ENCODE measurements around the gene ALOX5. TPM values are rescaled to one million over a fixed set of nuclear protein-coding genes. Genes with fewer than 3 reads are reported as not detected.

ALOX5 gene
- total and polyA plus RNA-seq, 10 of the 15 experiments (the other 5 are each of a cell fraction or from before 2014, with no cell fraction given), result 0.43 to 102 (median 34.2) TPM

DNA sequence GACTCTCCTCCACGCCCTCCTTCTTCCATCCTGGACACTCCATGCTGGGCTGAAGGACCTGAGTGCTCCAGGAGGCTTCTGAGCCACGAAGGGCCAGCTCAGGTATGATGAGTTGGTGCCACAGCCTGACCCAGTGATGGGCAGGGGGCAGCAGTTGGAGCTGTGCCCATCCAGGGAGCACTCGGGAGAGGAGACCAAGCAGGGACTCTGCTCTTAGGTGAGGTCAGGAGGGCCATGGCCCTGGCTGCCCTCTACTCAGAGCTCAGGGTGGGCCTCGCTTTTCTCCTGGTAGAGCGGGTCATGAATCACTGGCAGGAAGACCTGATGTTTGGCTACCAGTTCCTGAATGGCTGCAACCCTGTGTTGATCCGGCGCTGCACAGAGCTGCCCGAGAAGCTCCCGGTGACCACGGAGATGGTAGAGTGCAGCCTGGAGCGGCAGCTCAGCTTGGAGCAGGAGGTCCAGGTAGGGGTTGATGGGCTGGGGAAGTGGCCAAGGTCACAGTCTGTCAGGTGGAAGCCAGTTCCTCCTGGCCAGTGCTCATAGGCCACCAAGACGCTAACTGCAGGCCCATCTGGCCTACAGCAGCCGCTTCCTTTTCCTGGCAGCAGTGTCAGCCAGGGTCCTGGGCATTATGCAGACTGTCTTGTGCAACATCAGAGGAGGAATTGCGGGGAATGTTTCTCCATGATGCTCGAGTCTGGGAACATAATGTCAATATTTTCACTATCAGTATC, 50.8 kb downstream of the ALOX5 start:
- H3K36me3 ChIP-seq (ENCODE audit: control insufficient read depth in 2 of 2, insufficient read depth in 2 of 2, low read length in 1 of 2), result peaks cover 0 to 11% of the 10 kb centered on the region in 2 experiments; a peak in 2 of 4 replicates
- H3K9me3 ChIP-seq (replicated peaks; ENCODE audit: control insufficient read depth, insufficient read depth, low read length), result no peaks in the 10 kb centered on the region
- 75% methylated on average over 15 of the region's 15 CpGs for WGBS (ENCODE audit: insufficient coverage, insufficient replicate concordance, low lambda C conversion rate, missing lambda C conversion rate)
- ATAC-seq, result no peak
- H2AFZ ChIP-seq (ENCODE audit: control insufficient read depth, low read depth, low read length), result no peak overlapping the region
- H3K27me3 ChIP-seq (replicated peaks in 1 of 2; ENCODE audit: control insufficient read depth in 2 of 2, insufficient read depth in 2 of 2, low read length in 1 of 2), result no peaks in the 10 kb centered on the region
- H3K4me2 ChIP-seq (ENCODE audit: control insufficient read depth, insufficient read depth), result no peak overlapping the region
- H3K27ac ChIP-seq (ENCODE audit: control insufficient read depth, insufficient read depth), result no peak overlapping the region
- no peak for FAIRE-seq
- in situ Hi-C loops (cut with MboI) (no loop called here), intact Hi-C loops (cut with micrococcal nuclease; ENCODE audit: unreplicated experiment) (no loop called here)
- no peak overlapping the region for H3K9ac ChIP-seq (ENCODE audit: control insufficient read depth, insufficient read depth, low read length)
- H3K79me2 ChIP-seq (ENCODE audit: control insufficient read depth, insufficient read depth, low read length), result peaks cover 2% of the 10 kb centered on the region
- ChIA-PET SMC1A (ENCODE audit: uncharacterized antibody, unreplicated experiment) (interaction anchor here (1.5 to 6.2 kb wide), 2 partner anchors 36 kb away, joined by 5 to 56 read pairs; no protein-coding TSS in a partner anchor), POLR2A (interaction anchor here (1.0 kb wide), 1 partner anchor 8 kb away, joined by 3 read pairs; no protein-coding TSS in a partner anchor), RAD21 (ENCODE audit: unreplicated experiment) (no interaction called here), CTCF (interaction anchor here (1.2 to 1.5 kb wide), 2 partner anchors 9 to 29 kb away, joined by 3 read pairs; no protein-coding TSS in a partner anchor)
- peaks cover 24% of the 10 kb centered on the region for H3K4me1 ChIP-seq (ENCODE audit: control insufficient read depth, insufficient read depth, low read length)
- no peak for DNase-seq (ENCODE audit: low read depth, low spot score)
- no peaks in the 10 kb centered on the region for H4K20me1 ChIP-seq (ENCODE audit: control insufficient read depth, insufficient read depth)
- no TSS peak for BruUV-seq (replicated peaks)
- H3K4me3 ChIP-seq, result no peak overlapping the region
- TF ChIP-seq NFIC (IDR thresholded peaks at IDR 0.05; ENCODE audit: low read depth, low read length) (no peak), CHD1 (IDR thresholded peaks at IDR 0.05; ENCODE audit: low read depth, low read length) (no peak), ZNF217 (IDR thresholded peaks at IDR 0.05) (no peak), POLR2A (IDR thresholded peaks at IDR 0.05; ENCODE audit: low read depth, low read length) (no peak), KLF5 (IDR thresholded peaks at IDR 0.05; ENCODE audit: partially characterized antibody) (no peak), BMI1 (IDR thresholded peaks at IDR 0.05; ENCODE audit: borderline replicate concordance) (no peak), HDGF (IDR thresholded peaks at IDR 0.05) (no peak), MEF2B (IDR thresholded peaks at IDR 0.05; ENCODE audit: partially characterized antibody, poor library complexity, severe bottlenecking) (no peak), PAX5 (IDR thresholded peaks at IDR 0.05; ENCODE audit: borderline replicate concordance, low read depth, low read length) (no peak), SMAD5 (IDR thresholded peaks at IDR 0.05; ENCODE audit: low read depth) (no peak), EZH2 (IDR thresholded peaks at IDR 0.05; ENCODE audit: borderline replicate concordance, control insufficient read depth, low read depth, low read length) (no peak), ETV6 (conservative IDR thresholded peaks at IDR 0.05 in 1 of 2, IDR thresholded peaks at IDR 0.05 in 1 of 2; ENCODE audit: borderline replicate concordance in 1 of 2, low read depth in 1 of 2) (no peak), FOS (IDR thresholded peaks at IDR 0.05; ENCODE audit: borderline replicate concordance, extremely low read depth, insufficient read length) (no peak), ESRRA (IDR thresholded peaks at IDR 0.05; ENCODE audit: low read length) (no peak)
- TF ChIP-seq, protein P1, sequence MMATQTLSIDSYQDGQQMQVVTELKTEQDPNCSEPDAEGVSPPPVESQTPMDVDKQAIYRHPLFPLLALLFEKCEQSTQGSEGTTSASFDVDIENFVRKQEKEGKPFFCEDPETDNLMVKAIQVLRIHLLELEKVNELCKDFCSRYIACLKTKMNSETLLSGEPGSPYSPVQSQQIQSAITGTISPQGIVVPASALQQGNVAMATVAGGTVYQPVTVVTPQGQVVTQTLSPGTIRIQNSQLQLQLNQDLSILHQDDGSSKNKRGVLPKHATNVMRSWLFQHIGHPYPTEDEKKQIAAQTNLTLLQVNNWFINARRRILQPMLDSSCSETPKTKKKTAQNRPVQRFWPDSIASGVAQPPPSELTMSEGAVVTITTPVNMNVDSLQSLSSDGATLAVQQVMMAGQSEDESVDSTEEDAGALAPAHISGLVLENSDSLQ (IDR thresholded peaks at IDR 0.05), result no peak
- TF ChIP-seq, protein P2, sequence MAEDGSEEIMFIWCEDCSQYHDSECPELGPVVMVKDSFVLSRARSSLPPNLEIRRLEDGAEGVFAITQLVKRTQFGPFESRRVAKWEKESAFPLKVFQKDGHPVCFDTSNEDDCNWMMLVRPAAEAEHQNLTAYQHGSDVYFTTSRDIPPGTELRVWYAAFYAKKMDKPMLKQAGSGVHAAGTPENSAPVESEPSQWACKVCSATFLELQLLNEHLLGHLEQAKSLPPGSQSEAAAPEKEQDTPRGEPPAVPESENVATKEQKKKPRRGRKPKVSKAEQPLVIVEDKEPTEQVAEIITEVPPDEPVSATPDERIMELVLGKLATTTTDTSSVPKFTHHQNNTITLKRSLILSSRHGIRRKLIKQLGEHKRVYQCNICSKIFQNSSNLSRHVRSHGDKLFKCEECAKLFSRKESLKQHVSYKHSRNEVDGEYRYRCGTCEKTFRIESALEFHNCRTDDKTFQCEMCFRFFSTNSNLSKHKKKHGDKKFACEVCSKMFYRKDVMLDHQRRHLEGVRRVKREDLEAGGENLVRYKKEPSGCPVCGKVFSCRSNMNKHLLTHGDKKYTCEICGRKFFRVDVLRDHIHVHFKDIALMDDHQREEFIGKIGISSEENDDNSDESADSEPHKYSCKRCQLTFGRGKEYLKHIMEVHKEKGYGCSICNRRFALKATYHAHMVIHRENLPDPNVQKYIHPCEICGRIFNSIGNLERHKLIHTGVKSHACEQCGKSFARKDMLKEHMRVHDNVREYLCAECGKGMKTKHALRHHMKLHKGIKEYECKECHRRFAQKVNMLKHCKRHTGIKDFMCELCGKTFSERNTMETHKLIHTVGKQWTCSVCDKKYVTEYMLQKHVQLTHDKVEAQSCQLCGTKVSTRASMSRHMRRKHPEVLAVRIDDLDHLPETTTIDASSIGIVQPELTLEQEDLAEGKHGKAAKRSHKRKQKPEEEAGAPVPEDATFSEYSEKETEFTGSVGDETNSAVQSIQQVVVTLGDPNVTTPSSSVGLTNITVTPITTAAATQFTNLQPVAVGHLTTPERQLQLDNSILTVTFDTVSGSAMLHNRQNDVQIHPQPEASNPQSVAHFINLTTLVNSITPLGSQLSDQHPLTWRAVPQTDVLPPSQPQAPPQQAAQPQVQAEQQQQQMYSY (CRISPR knock-in tag; IDR thresholded peaks at IDR 0.05), result no peak
- TF ChIP-seq, protein P3, sequence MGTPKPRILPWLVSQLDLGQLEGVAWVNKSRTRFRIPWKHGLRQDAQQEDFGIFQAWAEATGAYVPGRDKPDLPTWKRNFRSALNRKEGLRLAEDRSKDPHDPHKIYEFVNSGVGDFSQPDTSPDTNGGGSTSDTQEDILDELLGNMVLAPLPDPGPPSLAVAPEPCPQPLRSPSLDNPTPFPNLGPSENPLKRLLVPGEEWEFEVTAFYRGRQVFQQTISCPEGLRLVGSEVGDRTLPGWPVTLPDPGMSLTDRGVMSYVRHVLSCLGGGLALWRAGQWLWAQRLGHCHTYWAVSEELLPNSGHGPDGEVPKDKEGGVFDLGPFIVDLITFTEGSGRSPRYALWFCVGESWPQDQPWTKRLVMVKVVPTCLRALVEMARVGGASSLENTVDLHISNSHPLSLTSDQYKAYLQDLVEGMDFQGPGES (IDR thresholded peaks at IDR 0.05), result no peak
